OCI-LY7 (cell line): ENCODE results near the gene UBE2L6. TPM values are rescaled to one million over a fixed set of nuclear protein-coding genes. Genes with fewer than 3 reads are reported as not detected.

Experiments
- BruUV-seq: library from RNA; stranded (reverse); fragments of 400-500 nt; replicated peaks from 2 replicates; lab custom pipeline; 2021; lab: Mats Ljungman, UMichigan
- CTCF ChIA-PET: fragments of 300-600 bp; sonication (Branson Sonifier 250); formaldehyde crosslinking; loops from one replicate; lab custom pipeline; 2022; ENCODE audit warnings: antibody characterized with exemption; ENCODE audit not compliant: unreplicated experiment; lab: Charles Lee
- POLR2A ChIA-PET: fragments of 300-600 bp; sonication (Branson Sonifier 250); formaldehyde crosslinking; loops from one replicate; lab custom pipeline; 2022; ENCODE audit warnings: antibody characterized with exemption; lab: Charles Lee
- DNase-seq: peaks from one replicate; pipeline ENCODE4 v3.0.0-alpha.2; 2015; ENCODE audit warnings: low spot score
- H2AFZ ChIP-seq: fragments of 200-600 bp; sonication (generic), shearing (Covaris generic); 2 replicates; pipeline ENCODE4 v1.6.1; 2014; ENCODE audit warnings: mild to moderate bottlenecking, antibody characterized with exemption, low read length, moderate library complexity
- H3K27ac ChIP-seq: fragments of 200-600 bp; sonication (generic); 2 replicates; pipeline ENCODE4 v1.5.1; 2014; ENCODE audit warnings: mixed run types, low read depth, mild to moderate bottlenecking, moderate library complexity, low read length, inconsistent platforms; ENCODE audit not compliant: poor library complexity, severe bottlenecking
- H3K36me3 ChIP-seq: fragments of 200-600 bp; sonication (generic); 2 replicates; pipeline ENCODE4 v1.6.1; 2014; ENCODE audit warnings: mild to moderate bottlenecking, antibody characterized with exemption, low read length, moderate library complexity, mixed read lengths; ENCODE audit not compliant: insufficient read depth
- H3K4me1 ChIP-seq: fragments of 200-600 bp; sonication (generic); 2 replicates; pipeline ENCODE4 v1.5.1; 2014; ENCODE audit warnings: mild to moderate bottlenecking, low read length; ENCODE audit not compliant: insufficient read depth, poor library complexity, severe bottlenecking
- H3K4me2 ChIP-seq: fragments of 200-600 bp; sonication (generic); 2 replicates; pipeline ENCODE4 v1.6.1; 2014; ENCODE audit warnings: mild to moderate bottlenecking, low read length
- H3K4me3 ChIP-seq: fragments of 200-600 bp; sonication (generic); 2 replicates; pipeline ENCODE4 v1.5.1; 2014; ENCODE audit warnings: mild to moderate bottlenecking, low read depth, low read length; ENCODE audit not compliant: poor library complexity, severe bottlenecking
- H3K79me2 ChIP-seq: fragments of 200-600 bp; sonication (generic); 2 replicates; pipeline ENCODE4 v1.6.1; 2016; ENCODE audit warnings: low read depth, mild to moderate bottlenecking, low read length, moderate library complexity, mixed read lengths; ENCODE audit not compliant: insufficient read depth
- H3K9me2 ChIP-seq: fragments of 200-600 bp; sonication (generic); 2 replicates; pipeline ENCODE4 v1.6.1; 2016; ENCODE audit warnings: mild to moderate bottlenecking, low read length, mixed read lengths; ENCODE audit not compliant: insufficient read depth
- H3K9me3 ChIP-seq: fragments of 200-600 bp; sonication (generic); 2 replicates; pipeline ENCODE4 v1.6.1; 2014; ENCODE audit warnings: mild to moderate bottlenecking, mixed run types, low read length, mixed read lengths
- H4K20me1 ChIP-seq: fragments of 200-600 bp; sonication (generic); 2 replicates; pipeline ENCODE4 v1.6.1; 2014; ENCODE audit warnings: mild to moderate bottlenecking, antibody characterized with exemption, low read length, moderate library complexity, mixed read lengths; ENCODE audit not compliant: insufficient read depth
- EZH2phosphoT487 ChIP-seq: fragments of 200-600 bp; sonication (generic); IDR thresholded peaks from 2 replicates; pipeline ENCODE4 v1.6.1; 2018; ENCODE audit warnings: low read depth, borderline replicate concordance, mild to moderate bottlenecking, mixed run types, antibody characterized with exemption, low read length, moderate library complexity, mixed read lengths
- intact Hi-C: fragments of 100-400 bp; cut with micrococcal nuclease; formaldehyde crosslinking; loops from one replicate; pipeline ENCODE4 v1.10.0; 2022; ENCODE audit not compliant: unreplicated experiment
- total RNA-seq, 2 experiments: library from RNA; depleted of rRNA in 1 of 2; stranded (reverse); fragments of >200 nt in 1 of 2; shearing (Covaris generic) in 1 of 2; gene quantifications; 2 replicates each; pipeline ENCODE4 v1.2.3, GENCODE V29; 2014 to 2022
- TF ChIP-seq, protein P1 (sequence below): fragments of 200-600 bp; sonication (generic); conservative IDR thresholded peaks from 2 replicates; pipeline ENCODE4 v1.5.1; 2014; ENCODE audit warnings: mild to moderate bottlenecking, antibody characterized with exemption, low read length, moderate library complexity, mixed read lengths

Gene UBE2L6
- total RNA-seq, 2 experiments from 2014 or later = 51.7 to 68.9 TPM

GRCh38 chr11:57529012-57529411 is 38.5 kb downstream of the UBE2L6 start:
- BruUV-seq = no TSS peak
- peak overlapping the region; percentile 97 for H3K4me3 ChIP-seq
- 0 out of 2 replicates have a peak, but pooled peaks cover 13% of the 10 kb centered on the region for H4K20me1 ChIP-seq
- ChIA-PET POLR2A (interaction anchor here (4.5 to 7.2 kb wide), 2 partner anchors 14 to 35 kb away, joined by 34 to 56 read pairs; partner anchors contain the start of gene SLC43A1), CTCF (interaction anchor here (1.7 to 6.1 kb wide), 3 partner anchors 14 to 71 kb away, joined by 4 to 60 read pairs (median 21); partner anchors contain the start of gene SLC43A1)
- no peak overlapping the region for H3K27ac ChIP-seq
- H3K9me3 ChIP-seq = no peaks in the 10 kb centered on the region
- H2AFZ ChIP-seq = no peak overlapping the region
- H3K4me2 ChIP-seq = peak overlapping the region; percentile 93
- peaks cover 32% of the 10 kb centered on the region for H3K79me2 ChIP-seq
- H3K36me3 ChIP-seq = peaks cover 57% of the 10 kb centered on the region
- H3K4me1 ChIP-seq = peaks cover 31% of the 10 kb centered on the region
- H3K9me2 ChIP-seq = no peaks in the 10 kb centered on the region
- DNase-seq = no peak
- intact Hi-C loops = no loop called here
- TF ChIP-seq EZH2phosphoT487 = no peak

DNA sequence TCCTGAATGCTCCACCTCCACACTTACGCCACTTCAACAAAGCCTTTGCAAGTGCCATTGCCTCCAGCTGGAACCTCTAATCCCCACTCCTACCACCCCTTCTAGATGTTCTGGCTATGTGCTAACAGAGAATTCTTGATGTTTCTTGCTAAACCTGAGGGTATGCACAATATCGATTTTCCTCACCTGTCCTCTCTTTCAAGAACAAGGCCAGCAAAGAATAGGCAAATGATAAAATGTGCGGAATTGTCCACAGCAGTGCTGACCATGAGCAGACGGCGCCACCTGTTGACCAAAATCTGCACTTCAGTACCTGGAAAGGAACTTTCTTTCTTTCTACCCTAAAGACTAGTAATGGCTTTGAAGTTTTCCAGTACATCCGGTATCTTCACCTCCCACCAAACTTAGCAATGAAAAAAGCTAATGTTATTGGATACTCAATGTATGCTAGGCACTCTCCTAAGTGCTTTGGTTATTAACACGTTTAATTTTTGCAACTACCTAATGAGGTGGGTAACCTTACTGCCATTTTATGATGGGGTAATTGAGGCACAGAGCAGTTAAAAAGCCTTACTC is 40.3 kb downstream of the UBE2L6 start:
- Histone ChIP-seq H3K9me3 (no peaks in the 10 kb centered on the region), H3K79me2 (peaks cover 32% of the 10 kb centered on the region), H2AFZ (no peak overlapping the region), H3K4me1 (peaks cover 31% of the 10 kb centered on the region), H3K4me3 (no peak overlapping the region), H3K4me2 (peak overlapping the region; percentile 6; the same call in 1 of the 2 replicates), H3K27ac (no peak overlapping the region), H4K20me1 (0 out of 2 replicates have a peak, but pooled peaks cover 13% of the 10 kb centered on the region), H3K36me3 (peaks cover 57% of the 10 kb centered on the region), H3K9me2 (no peaks in the 10 kb centered on the region)
- no TSS peak for BruUV-seq
- peak; percentile 75 for DNase-seq
- no peak for TF ChIP-seq EZH2phosphoT487
- TF ChIP-seq, protein P1, sequence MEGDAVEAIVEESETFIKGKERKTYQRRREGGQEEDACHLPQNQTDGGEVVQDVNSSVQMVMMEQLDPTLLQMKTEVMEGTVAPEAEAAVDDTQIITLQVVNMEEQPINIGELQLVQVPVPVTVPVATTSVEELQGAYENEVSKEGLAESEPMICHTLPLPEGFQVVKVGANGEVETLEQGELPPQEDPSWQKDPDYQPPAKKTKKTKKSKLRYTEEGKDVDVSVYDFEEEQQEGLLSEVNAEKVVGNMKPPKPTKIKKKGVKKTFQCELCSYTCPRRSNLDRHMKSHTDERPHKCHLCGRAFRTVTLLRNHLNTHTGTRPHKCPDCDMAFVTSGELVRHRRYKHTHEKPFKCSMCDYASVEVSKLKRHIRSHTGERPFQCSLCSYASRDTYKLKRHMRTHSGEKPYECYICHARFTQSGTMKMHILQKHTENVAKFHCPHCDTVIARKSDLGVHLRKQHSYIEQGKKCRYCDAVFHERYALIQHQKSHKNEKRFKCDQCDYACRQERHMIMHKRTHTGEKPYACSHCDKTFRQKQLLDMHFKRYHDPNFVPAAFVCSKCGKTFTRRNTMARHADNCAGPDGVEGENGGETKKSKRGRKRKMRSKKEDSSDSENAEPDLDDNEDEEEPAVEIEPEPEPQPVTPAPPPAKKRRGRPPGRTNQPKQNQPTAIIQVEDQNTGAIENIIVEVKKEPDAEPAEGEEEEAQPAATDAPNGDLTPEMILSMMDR = peak; percentile 100
- ChIA-PET POLR2A (interaction anchor here (0.6 to 7.2 kb wide), 8 partner anchors 9 to 180 kb away, joined by 3 to 56 read pairs (median 4); partner anchors contain the start of gene SLC43A1), CTCF (interaction anchor here (1.0 to 6.1 kb wide), 6 partner anchors 12 to 69 kb away, joined by 3 to 60 read pairs (median 12); partner anchors contain the start of gene SLC43A1)
- intact Hi-C loops = loop anchor here (1.0 kb wide), 2 partner anchors 34 to 70 kb away; no protein-coding TSS in a partner anchor

DNA sequence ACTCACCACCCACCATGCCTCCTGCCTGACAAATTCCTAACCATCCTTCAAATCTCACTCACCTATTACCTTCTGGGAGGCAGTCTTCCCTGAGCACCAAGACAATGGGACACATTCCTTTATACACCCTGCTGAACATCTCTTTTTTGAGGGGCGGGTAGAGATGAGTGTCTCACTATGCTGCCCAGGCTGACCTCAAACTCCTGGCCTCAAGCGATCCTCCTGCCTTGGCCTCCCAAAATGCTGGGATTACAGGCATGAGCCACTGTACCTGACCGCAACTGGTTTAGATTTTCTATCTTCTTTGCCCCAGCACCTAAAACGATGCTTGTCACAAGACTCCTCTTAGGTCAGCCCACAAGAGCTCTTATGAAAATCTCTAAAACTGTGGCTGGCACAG is 44.1 kb downstream of the UBE2L6 start:
- Histone ChIP-seq H3K4me2 (no peak overlapping the region), H2AFZ (no peak overlapping the region), H4K20me1 (0 out of 2 replicates have a peak, but pooled peaks cover 5% of the 10 kb centered on the region), H3K9me2 (no peaks in the 10 kb centered on the region), H3K4me3 (no peak overlapping the region), H3K79me2 (peaks cover 11% of the 10 kb centered on the region), H3K4me1 (peaks cover 9% of the 10 kb centered on the region), H3K9me3 (no peaks in the 10 kb centered on the region), H3K36me3 (peaks cover 37% of the 10 kb centered on the region), H3K27ac (no peak overlapping the region)
- ChIA-PET CTCF (interaction anchor here (0.6 to 1.6 kb wide), 2 partner anchors 15 to 66 kb away, joined by 3 to 4 read pairs; no protein-coding TSS in a partner anchor), POLR2A (interaction anchor here (2.1 kb wide), 1 partner anchor 8 kb away, joined by 7 read pairs; the partner anchor contains the start of gene SLC43A1)
- TF ChIP-seq, protein P1 = no peak
- TF ChIP-seq EZH2phosphoT487 = no peak
- no peak for DNase-seq
- BruUV-seq = no TSS peak
- intact Hi-C loops = no loop called here
